ENCODE results near the gene ALX4.

The ALX4 gene

GRCh38 chr11:44223238-44223637, 86.7 kb downstream of the ALX4 start:
- Histone ChIP-seq H4K91ac (ENCODE audit: low read depth, low read length, poor library complexity) (no peak overlapping the region), H2AK5ac (ENCODE audit: low read depth, low read length) (no peak overlapping the region), H2BK5ac (ENCODE audit: low read length) (no peak overlapping the region), H2BK120ac (ENCODE audit: low read depth, low read length) (no peak overlapping the region), H3K4me1 (ENCODE audit: control insufficient read depth in 2 of 2, insufficient read depth in 1 of 2, low read depth in 1 of 2, low read length in 2 of 2) (peaks cover 0 to under 1% of the 10 kb centered on the region in 2 donors), H4K8ac (ENCODE audit: low read depth, low read length) (no peak overlapping the region), H3K27me3 (ENCODE audit: control insufficient read depth in 3 of 3, insufficient read depth in 3 of 3, low read depth in 1 of 3, low read length in 3 of 3) (no peaks in the 10 kb centered on the region), H3K9me3 (replicated peaks in 1 of 2; ENCODE audit: control insufficient read depth in 2 of 2, insufficient read depth in 1 of 2, low read depth in 1 of 2, low read length in 2 of 2) (no peaks in the 10 kb centered on the region), H2AFZ (ENCODE audit: low read length) (no peak overlapping the region), H3K9ac (ENCODE audit: low read depth, low read length, poor library complexity) (no peak overlapping the region), H3K27ac (replicated peaks; ENCODE audit: low read length) (no peak overlapping the region), H3K4ac (ENCODE audit: low read length) (no peak overlapping the region), H2BK12ac (ENCODE audit: low read length) (no peak overlapping the region), H3K4me3 (ENCODE audit: low read length in 2 of 2) (no peak overlapping the region), H3K14ac (ENCODE audit: low read length) (no peak overlapping the region), H3K18ac (ENCODE audit: low read length) (no peak overlapping the region), H3K23ac (ENCODE audit: low read depth, low read length, poor library complexity) (no peak overlapping the region), H3K79me1 (ENCODE audit: low read depth, low read length) (no peaks in the 10 kb centered on the region), H3K36me3 (replicated peaks in 1 of 2; ENCODE audit: control insufficient read depth in 2 of 2, insufficient read depth in 2 of 2, low read length in 2 of 2) (no peaks in the 10 kb centered on the region), H2BK15ac (ENCODE audit: low read length) (no peak overlapping the region), H3K4me2 (ENCODE audit: insufficient read depth, low read length, poor library complexity, severe bottlenecking) (no peak overlapping the region)
- DNase-seq (ENCODE audit: low spot score), result no peak

GRCh38 chr11:44221992-44222391, 87.9 kb downstream of the ALX4 start:
- no peak overlapping the region for H3K23ac ChIP-seq (ENCODE audit: low read depth, low read length, poor library complexity)
- no peak overlapping the region for H4K91ac ChIP-seq (ENCODE audit: low read depth, low read length, poor library complexity)
- no peak overlapping the region for H2BK5ac ChIP-seq (ENCODE audit: low read length)
- H3K79me1 ChIP-seq (ENCODE audit: low read depth, low read length), result no peaks in the 10 kb centered on the region
- H3K9ac ChIP-seq (ENCODE audit: low read depth, low read length, poor library complexity), result no peak overlapping the region
- H3K18ac ChIP-seq (ENCODE audit: low read length), result no peak overlapping the region
- H3K36me3 ChIP-seq (replicated peaks in 1 of 2; ENCODE audit: control insufficient read depth in 2 of 2, insufficient read depth in 2 of 2, low read length in 2 of 2), result no peaks in the 10 kb centered on the region
- no peaks in the 10 kb centered on the region for H3K4me1 ChIP-seq (ENCODE audit: control insufficient read depth in 2 of 2, insufficient read depth in 1 of 2, low read depth in 1 of 2, low read length in 2 of 2)
- H2AFZ ChIP-seq (ENCODE audit: low read length), result no peak overlapping the region
- H3K4me2 ChIP-seq (ENCODE audit: insufficient read depth, low read length, poor library complexity, severe bottlenecking), result no peak overlapping the region
- no peak overlapping the region for H2BK15ac ChIP-seq (ENCODE audit: low read length)
- no peak overlapping the region for H4K8ac ChIP-seq (ENCODE audit: low read depth, low read length)
- H2AK5ac ChIP-seq (ENCODE audit: low read depth, low read length), result no peak overlapping the region
- no peak overlapping the region for H3K14ac ChIP-seq (ENCODE audit: low read length)
- H3K9me3 ChIP-seq (replicated peaks in 1 of 2; ENCODE audit: control insufficient read depth in 2 of 2, insufficient read depth in 1 of 2, low read depth in 1 of 2, low read length in 2 of 2), result no peaks in the 10 kb centered on the region
- no peak overlapping the region for H3K4ac ChIP-seq (ENCODE audit: low read length)
- no CpG with 5 or more reads among the region's 2 CpGs for WGBS, 2 donors (ENCODE audit: extremely low coverage in 2 of 2, insufficient read length in 2 of 2, insufficient replicate concordance in 1 of 2)
- H3K27ac ChIP-seq (replicated peaks; ENCODE audit: low read length), result no peak overlapping the region
- H2BK12ac ChIP-seq (ENCODE audit: low read length), result no peak overlapping the region
- no peaks in the 10 kb centered on the region for H3K27me3 ChIP-seq (ENCODE audit: control insufficient read depth in 3 of 3, insufficient read depth in 3 of 3, low read depth in 1 of 3, low read length in 3 of 3)
- DNase-seq (ENCODE audit: low spot score), result no peak
- H2BK120ac ChIP-seq (ENCODE audit: low read depth, low read length), result no peak overlapping the region
- no peak overlapping the region for H3K4me3 ChIP-seq (ENCODE audit: low read length in 2 of 2)

- H3K14ac ChIP-seq (ENCODE audit: low read length), result no peak overlapping the region
- no peak overlapping the region for H2BK12ac ChIP-seq (ENCODE audit: low read length)
- H3K4me2 ChIP-seq (ENCODE audit: insufficient read depth, low read length, poor library complexity, severe bottlenecking), result no peak overlapping the region
- H2AFZ ChIP-seq (ENCODE audit: low read length), result no peak overlapping the region
- no peaks in the 10 kb centered on the region for H3K4me1 ChIP-seq (ENCODE audit: control insufficient read depth in 2 of 2, insufficient read depth in 1 of 2, low read depth in 1 of 2, low read length in 2 of 2)
- no peak overlapping the region for H3K4me3 ChIP-seq (ENCODE audit: low read length in 2 of 2)
- no peaks in the 10 kb centered on the region for H3K27me3 ChIP-seq (ENCODE audit: control insufficient read depth in 3 of 3, insufficient read depth in 3 of 3, low read depth in 1 of 3, low read length in 3 of 3)
- no peak overlapping the region for H3K9ac ChIP-seq (ENCODE audit: low read depth, low read length, poor library complexity)
- H3K23ac ChIP-seq (ENCODE audit: low read depth, low read length, poor library complexity), result no peak overlapping the region
- H3K4ac ChIP-seq (ENCODE audit: low read length), result no peak overlapping the region
- no peaks in the 10 kb centered on the region for H3K9me3 ChIP-seq (replicated peaks in 1 of 2; ENCODE audit: control insufficient read depth in 2 of 2, insufficient read depth in 1 of 2, low read depth in 1 of 2, low read length in 2 of 2)
- no peak overlapping the region for H2BK5ac ChIP-seq (ENCODE audit: low read length)
- H2AK5ac ChIP-seq (ENCODE audit: low read depth, low read length), result no peak overlapping the region
- no peak overlapping the region for H2BK120ac ChIP-seq (ENCODE audit: low read depth, low read length)
- H3K18ac ChIP-seq (ENCODE audit: low read length), result no peak overlapping the region
- no peak overlapping the region for H4K8ac ChIP-seq (ENCODE audit: low read depth, low read length)
- no peaks in the 10 kb centered on the region for H3K36me3 ChIP-seq (replicated peaks in 1 of 2; ENCODE audit: control insufficient read depth in 2 of 2, insufficient read depth in 2 of 2, low read length in 2 of 2)
- no peak overlapping the region for H3K27ac ChIP-seq (replicated peaks; ENCODE audit: low read length)
- WGBS, 2 donors (ENCODE audit: extremely low coverage in 2 of 2, insufficient read length in 2 of 2, insufficient replicate concordance in 1 of 2), result no CpG with 5 or more reads among the region's 3 CpGs
- no peaks in the 10 kb centered on the region for H3K79me1 ChIP-seq (ENCODE audit: low read depth, low read length)
- H4K91ac ChIP-seq (ENCODE audit: low read depth, low read length, poor library complexity), result no peak overlapping the region
- no peak for DNase-seq (ENCODE audit: low spot score)
- no peak overlapping the region for H2BK15ac ChIP-seq (ENCODE audit: low read length)
Observed at GRCh38 chr11:44221456-44221855, 88.5 kb downstream of the ALX4 start.

- H3K14ac ChIP-seq (ENCODE audit: low read length), result no peak overlapping the region
- H3K4ac ChIP-seq (ENCODE audit: low read length), result no peak overlapping the region
- no peak overlapping the region for H4K91ac ChIP-seq (ENCODE audit: low read depth, low read length, poor library complexity)
- no peak overlapping the region for H2BK12ac ChIP-seq (ENCODE audit: low read length)
- no peak overlapping the region for H3K4me3 ChIP-seq (ENCODE audit: low read length in 2 of 2)
- H4K8ac ChIP-seq (ENCODE audit: low read depth, low read length), result no peak overlapping the region
- H2BK120ac ChIP-seq (ENCODE audit: low read depth, low read length), result no peak overlapping the region
- no peak overlapping the region for H3K23ac ChIP-seq (ENCODE audit: low read depth, low read length, poor library complexity)
- H2BK15ac ChIP-seq (ENCODE audit: low read length), result no peak overlapping the region
- no peaks in the 10 kb centered on the region for H3K36me3 ChIP-seq (replicated peaks in 1 of 2; ENCODE audit: control insufficient read depth in 2 of 2, insufficient read depth in 2 of 2, low read length in 2 of 2)
- H2BK5ac ChIP-seq (ENCODE audit: low read length), result no peak overlapping the region
- H3K18ac ChIP-seq (ENCODE audit: low read length), result no peak overlapping the region
- no peaks in the 10 kb centered on the region for H3K4me1 ChIP-seq (ENCODE audit: control insufficient read depth in 2 of 2, insufficient read depth in 1 of 2, low read depth in 1 of 2, low read length in 2 of 2)
- no peak overlapping the region for H2AFZ ChIP-seq (ENCODE audit: low read length)
- no peak for DNase-seq (ENCODE audit: low spot score)
- H2AK5ac ChIP-seq (ENCODE audit: low read depth, low read length), result no peak overlapping the region
- no peaks in the 10 kb centered on the region for H3K79me1 ChIP-seq (ENCODE audit: low read depth, low read length)
- H3K9ac ChIP-seq (ENCODE audit: low read depth, low read length, poor library complexity), result no peak overlapping the region
- WGBS, 2 donors (ENCODE audit: extremely low coverage in 2 of 2, insufficient read length in 2 of 2, insufficient replicate concordance in 1 of 2), result no CpG with 5 or more reads among the region's 4 CpGs
- H3K9me3 ChIP-seq (replicated peaks in 1 of 2; ENCODE audit: control insufficient read depth in 2 of 2, insufficient read depth in 1 of 2, low read depth in 1 of 2, low read length in 2 of 2), result no peaks in the 10 kb centered on the region
- no peak overlapping the region for H3K4me2 ChIP-seq (ENCODE audit: insufficient read depth, low read length, poor library complexity, severe bottlenecking)
- no peaks in the 10 kb centered on the region for H3K27me3 ChIP-seq (ENCODE audit: control insufficient read depth in 3 of 3, insufficient read depth in 3 of 3, low read depth in 1 of 3, low read length in 3 of 3)
- no peak overlapping the region for H3K27ac ChIP-seq (replicated peaks; ENCODE audit: low read length)
Observed at GRCh38 chr11:44219830-44220796, 89.8 kb downstream of the ALX4 start.
